Suprapubic skin (tissue), 4 donors: ENCODE measurements around the gene RBPJ. TPM values are rescaled to one million over a fixed set of nuclear protein-coding genes. Genes with fewer than 3 reads are reported as not detected.
A peak's percentile ranks its signal among the peaks of the same experiment; 100 is the strongest.

Source experiments
- DNase-seq, 2 donors: peaks; one replicate each; pipeline ENCODE4 v3.0.0-alpha.2; 2019; ENCODE audit warnings: low spot score in 2 of 2
- H3K27ac ChIP-seq: fragments of 200-600 bp; sonication (generic); one replicate; pipeline ENCODE4 v1.5.1; 2019
- H3K27me3 ChIP-seq: fragments of 200-600 bp; sonication (generic); one replicate; pipeline ENCODE4 v1.5.1; 2019
- H3K36me3 ChIP-seq: fragments of 200-600 bp; sonication (generic); one replicate; pipeline ENCODE4 v1.5.1; 2019
- H3K4me1 ChIP-seq: fragments of 200-600 bp; sonication (generic); one replicate; pipeline ENCODE4 v1.5.1; 2019
- H3K4me3 ChIP-seq: fragments of 200-600 bp; sonication (generic); one replicate; pipeline ENCODE4 v1.5.1; 2019; ENCODE audit warnings: mild to moderate bottlenecking
- H3K9me3 ChIP-seq: fragments of 200-600 bp; sonication (generic); one replicate; pipeline ENCODE4 v1.5.1; 2019
- EP300 ChIP-seq: sonication (generic); formaldehyde crosslinking; IDR thresholded peaks from one replicate; pipeline ENCODE4 v1.6.1; 2017; ENCODE audit warnings: antibody characterized with exemption
- POLR2A ChIP-seq, 2 donors: fragments of 450-650 bp; IDR thresholded peaks; one replicate each; pipeline ENCODE4 v1.6.1; 2017; ENCODE audit warnings: antibody characterized with exemption in 2 of 2, mild to moderate bottlenecking in 2 of 2, moderate library complexity in 2 of 2
- POLR2AphosphoS5 ChIP-seq, 3 donors: sonication (generic); formaldehyde crosslinking; IDR thresholded peaks; one replicate each; pipeline ENCODE4 v1.6.1; 2017; ENCODE audit warnings: antibody characterized with exemption in 3 of 3
- WGBS: methylation state at CpG from one replicate; pipeline ENCODE4 v1.1.5; 2018; 5-methylcytosine and 5-hydroxymethylcytosine counted together
- total RNA-seq, 4 donors: library from RNA; depleted of rRNA; stranded (reverse); fragments of >200 nt; gene quantifications; one replicate each; pipeline ENCODE4 v1.1.0, GENCODE V29; 2016
- TF ChIP-seq, protein P1 (sequence below), 2 donors: fragments of 200-600 bp in 1 of 2; fragments of 450-650 bp in 1 of 2; sonication (generic) in 1 of 2; IDR thresholded peaks; one replicate each; pipeline ENCODE4 v1.5.1; 2016 to 2019; ENCODE audit warnings: antibody characterized with exemption in 2 of 2, mild to moderate bottlenecking in 1 of 2, moderate library complexity in 1 of 2

Gene RBPJ
- total RNA-seq, 4 donors from 2014 or later: 33.4 to 104 (median 46.1) TPM

DNA sequence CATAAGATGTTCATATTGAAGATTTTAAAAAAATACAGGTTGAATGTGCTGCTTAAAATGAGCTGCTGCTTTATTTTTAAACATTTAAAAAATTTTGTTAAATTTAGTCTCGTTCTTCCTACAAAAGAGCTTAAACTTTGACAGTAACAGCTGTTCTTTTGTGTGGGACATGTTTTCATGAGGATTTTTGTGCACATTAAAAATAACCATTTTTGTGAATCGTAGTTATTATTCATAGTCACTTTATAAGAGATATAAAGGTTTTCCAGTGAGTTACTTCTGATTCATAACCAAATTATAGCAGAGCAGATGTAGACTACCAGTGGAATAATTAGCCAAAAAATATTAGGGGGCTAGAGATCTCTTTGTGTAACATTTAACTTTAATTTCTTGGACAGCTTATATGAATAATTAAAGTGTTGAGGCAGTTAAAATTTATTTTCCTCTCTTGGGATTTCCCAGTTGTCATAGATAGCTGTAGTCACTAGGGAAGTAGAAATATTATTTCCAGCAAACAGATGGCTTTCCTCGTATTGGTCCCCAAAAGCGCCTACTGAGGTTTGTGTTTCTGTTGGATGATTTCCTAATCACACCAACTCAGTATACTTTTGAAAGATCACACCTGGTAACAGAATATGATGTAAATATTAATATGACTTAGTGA lies 24.2 kb downstream of the RBPJ start:
- DNase-seq: no peak
- TF ChIP-seq POLR2A (IDR thresholded peaks at IDR 0.05): no peak
- TF ChIP-seq POLR2AphosphoS5 (IDR thresholded peaks at IDR 0.05): no peak
- H3K4me1 ChIP-seq: peaks cover 40% of the 10 kb centered on the region
- no peaks in the 10 kb centered on the region for H3K36me3 ChIP-seq
- H3K4me3 ChIP-seq: no peak overlapping the region
- H3K27ac ChIP-seq: no peak overlapping the region
- 64% methylated on average over 4 of the region's 4 CpGs for WGBS
- no peaks in the 10 kb centered on the region for H3K9me3 ChIP-seq
- H3K27me3 ChIP-seq: no peaks in the 10 kb centered on the region

DNA sequence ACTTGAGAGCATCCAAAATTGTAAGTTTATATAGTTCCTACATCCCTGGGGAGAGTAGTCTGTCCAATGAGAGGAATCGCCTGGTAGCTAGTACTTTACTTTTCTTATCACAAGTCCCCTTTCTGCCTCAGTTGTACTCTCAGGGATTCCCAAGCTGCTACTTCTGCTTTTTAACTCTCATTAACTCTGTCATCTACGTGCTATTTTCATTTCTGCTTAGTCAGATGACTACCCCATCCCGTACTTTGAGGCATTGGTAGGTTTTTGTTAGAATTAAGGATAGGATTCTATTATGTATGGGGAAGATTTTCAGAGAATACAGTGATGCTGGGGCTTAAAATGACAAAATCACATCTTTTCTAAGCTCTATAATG lies 24.7 kb downstream of the RBPJ start:
- no peaks in the 10 kb centered on the region for H3K36me3 ChIP-seq
- H3K4me1 ChIP-seq: peaks cover 40% of the 10 kb centered on the region
- H3K27ac ChIP-seq: no peak overlapping the region
- no peak for DNase-seq
- no peaks in the 10 kb centered on the region for H3K27me3 ChIP-seq
- TF ChIP-seq, protein P1, sequence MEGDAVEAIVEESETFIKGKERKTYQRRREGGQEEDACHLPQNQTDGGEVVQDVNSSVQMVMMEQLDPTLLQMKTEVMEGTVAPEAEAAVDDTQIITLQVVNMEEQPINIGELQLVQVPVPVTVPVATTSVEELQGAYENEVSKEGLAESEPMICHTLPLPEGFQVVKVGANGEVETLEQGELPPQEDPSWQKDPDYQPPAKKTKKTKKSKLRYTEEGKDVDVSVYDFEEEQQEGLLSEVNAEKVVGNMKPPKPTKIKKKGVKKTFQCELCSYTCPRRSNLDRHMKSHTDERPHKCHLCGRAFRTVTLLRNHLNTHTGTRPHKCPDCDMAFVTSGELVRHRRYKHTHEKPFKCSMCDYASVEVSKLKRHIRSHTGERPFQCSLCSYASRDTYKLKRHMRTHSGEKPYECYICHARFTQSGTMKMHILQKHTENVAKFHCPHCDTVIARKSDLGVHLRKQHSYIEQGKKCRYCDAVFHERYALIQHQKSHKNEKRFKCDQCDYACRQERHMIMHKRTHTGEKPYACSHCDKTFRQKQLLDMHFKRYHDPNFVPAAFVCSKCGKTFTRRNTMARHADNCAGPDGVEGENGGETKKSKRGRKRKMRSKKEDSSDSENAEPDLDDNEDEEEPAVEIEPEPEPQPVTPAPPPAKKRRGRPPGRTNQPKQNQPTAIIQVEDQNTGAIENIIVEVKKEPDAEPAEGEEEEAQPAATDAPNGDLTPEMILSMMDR (IDR thresholded peaks at IDR 0.05): no peak
- TF ChIP-seq EP300 (no peak), POLR2A (IDR thresholded peaks at IDR 0.05) (no peak), POLR2AphosphoS5 (IDR thresholded peaks at IDR 0.05) (no peak)
- no peaks in the 10 kb centered on the region for H3K9me3 ChIP-seq
- WGBS: 76% methylated on average over 3 of the region's 3 CpGs
- no peak overlapping the region for H3K4me3 ChIP-seq

DNA sequence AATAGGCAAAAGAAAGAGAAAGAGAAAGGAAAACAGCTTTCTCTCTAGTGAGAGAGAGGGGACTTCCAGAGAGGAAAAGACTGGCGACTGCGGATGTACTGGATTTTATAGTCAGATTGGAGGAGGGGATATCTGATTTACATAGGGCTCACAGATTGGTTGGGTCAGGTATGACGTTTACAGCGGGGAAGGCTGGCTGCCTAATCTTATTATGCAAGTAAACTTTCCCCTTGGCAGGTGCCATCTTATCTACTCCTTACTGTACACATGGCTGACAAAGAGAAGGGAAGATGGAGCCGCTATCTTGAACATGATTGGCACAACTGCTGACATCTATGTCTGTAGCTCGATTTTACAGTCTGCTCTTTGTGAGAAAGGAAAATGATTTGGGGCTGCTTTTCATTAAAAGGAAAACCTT lies 25.4 kb downstream of the RBPJ start:
- 57% methylated on average over 6 of the region's 6 CpGs for WGBS
- no peak for DNase-seq
- no peaks in the 10 kb centered on the region for H3K9me3 ChIP-seq
- H3K27ac ChIP-seq: no peak overlapping the region
- peaks cover 42% of the 10 kb centered on the region for H3K4me1 ChIP-seq
- TF ChIP-seq POLR2A (IDR thresholded peaks at IDR 0.05) (peak in 1 of 2 donors; percentile 25), EP300 (no peak), POLR2AphosphoS5 (IDR thresholded peaks at IDR 0.05) (no peak)
- TF ChIP-seq, protein P1 (IDR thresholded peaks at IDR 0.05): no peak
- no peaks in the 10 kb centered on the region for H3K36me3 ChIP-seq
- H3K4me3 ChIP-seq: no peak overlapping the region
- no peaks in the 10 kb centered on the region for H3K27me3 ChIP-seq

DNA sequence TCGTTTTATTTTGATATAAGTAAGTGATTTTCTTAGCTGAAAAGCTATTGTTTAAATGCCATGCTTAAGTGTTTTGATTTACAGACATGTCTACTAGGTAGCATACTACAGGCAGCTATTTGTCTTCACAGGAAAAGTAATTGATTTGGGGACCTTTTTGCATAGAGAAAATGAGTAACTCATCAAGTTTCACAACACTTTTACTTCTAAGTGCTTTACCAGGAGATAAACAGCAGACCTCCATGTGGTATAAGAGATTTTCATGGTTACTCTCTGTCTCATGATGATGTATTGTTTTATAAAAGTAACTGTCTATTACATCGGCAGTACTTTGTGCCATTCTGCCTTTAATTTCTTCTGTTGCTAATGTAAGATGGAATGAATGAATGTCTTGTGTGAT lies 28.7 kb downstream of the RBPJ start:
- Histone ChIP-seq H3K4me1 (peaks cover 20% of the 10 kb centered on the region), H3K9me3 (no peaks in the 10 kb centered on the region), H3K27ac (no peak overlapping the region), H3K4me3 (no peak overlapping the region), H3K36me3 (no peaks in the 10 kb centered on the region), H3K27me3 (no peaks in the 10 kb centered on the region)
- WGBS: 64% methylated on average over 2 of the region's 2 CpGs
- TF ChIP-seq POLR2A (IDR thresholded peaks at IDR 0.05) (no peak), POLR2AphosphoS5 (IDR thresholded peaks at IDR 0.05) (no peak), EP300 (no peak)
- TF ChIP-seq, protein P1 (IDR thresholded peaks at IDR 0.05): no peak
- no peak for DNase-seq

DNA sequence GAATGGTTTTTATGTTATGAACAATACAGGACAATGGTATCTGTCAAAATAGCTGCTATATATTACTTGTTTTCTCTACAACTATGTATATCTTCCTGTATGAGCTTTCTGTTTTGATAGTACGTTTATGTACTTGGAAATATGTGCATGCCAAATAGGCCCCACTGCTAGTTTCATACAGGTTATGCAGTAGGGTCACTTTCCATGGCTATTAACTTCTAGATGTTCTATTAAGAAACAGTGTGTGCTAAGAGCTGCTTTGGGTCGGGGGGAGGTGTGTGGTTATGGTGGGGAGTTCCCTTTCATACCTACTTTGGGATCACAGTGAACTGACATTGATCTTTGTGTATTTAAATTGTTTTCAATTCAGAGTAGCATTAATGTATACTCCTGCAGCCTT lies 30.9 kb downstream of the RBPJ start:
- H3K27ac ChIP-seq: no peak overlapping the region
- no peak for DNase-seq
- no peaks in the 10 kb centered on the region for H3K36me3 ChIP-seq
- no peaks in the 10 kb centered on the region for H3K27me3 ChIP-seq
- no peaks in the 10 kb centered on the region for H3K9me3 ChIP-seq
- peaks cover 10% of the 10 kb centered on the region for H3K4me1 ChIP-seq
- TF ChIP-seq POLR2A (IDR thresholded peaks at IDR 0.05) (no peak), EP300 (no peak), POLR2AphosphoS5 (IDR thresholded peaks at IDR 0.05) (no peak)
- TF ChIP-seq, protein P1 (IDR thresholded peaks at IDR 0.05): no peak
- no peak overlapping the region for H3K4me3 ChIP-seq
- WGBS: 98% methylated on average over 2 of the region's 2 CpGs

DNA sequence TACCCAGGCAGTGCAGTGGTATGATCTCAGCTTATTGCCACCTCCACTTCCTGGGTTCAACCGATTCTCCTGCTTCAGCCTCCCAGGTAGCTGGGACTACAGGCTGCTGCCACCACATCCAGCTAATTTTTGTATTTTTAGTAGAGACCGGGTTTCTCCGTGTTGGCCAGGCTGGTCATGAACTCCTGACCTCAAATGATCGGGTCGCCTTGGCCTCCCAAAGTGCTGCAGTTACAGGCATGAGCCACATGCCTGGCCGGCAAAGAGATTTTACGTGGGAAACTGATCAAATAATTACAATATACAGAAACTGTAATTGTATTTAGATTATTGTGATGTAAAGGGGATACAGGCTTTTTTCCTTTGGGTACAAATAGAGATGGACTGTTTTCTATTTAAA lies 33.7 kb downstream of the RBPJ start:
- Histone ChIP-seq H3K9me3 (no peaks in the 10 kb centered on the region), H3K4me1 (peaks cover 10% of the 10 kb centered on the region), H3K36me3 (no peaks in the 10 kb centered on the region), H3K27ac (no peak overlapping the region), H3K4me3 (no peak overlapping the region), H3K27me3 (no peaks in the 10 kb centered on the region)
- DNase-seq: no peak
- 77% methylated on average over 7 of the region's 7 CpGs for WGBS
- TF ChIP-seq POLR2AphosphoS5 (IDR thresholded peaks at IDR 0.05) (no peak), POLR2A (IDR thresholded peaks at IDR 0.05) (no peak), EP300 (no peak)
- TF ChIP-seq, protein P1 (IDR thresholded peaks at IDR 0.05): no peak
